Transverse colon (tissue), 4 donors: ENCODE data around the gene BORCS6.

Source experiments
- EP300 ChIP-seq: sonication (generic); formaldehyde crosslinking; IDR thresholded peaks from one replicate; pipeline ENCODE4 v1.6.1; 2017; ENCODE audit warnings: antibody characterized with exemption, low read depth
- POLR2A ChIP-seq: fragments of 450-650 bp; IDR thresholded peaks from one replicate; pipeline ENCODE4 v1.6.1; 2016; ENCODE audit warnings: antibody characterized with exemption, mild to moderate bottlenecking, moderate library complexity
- POLR2AphosphoS5 ChIP-seq, 3 donors: sonication (generic); formaldehyde crosslinking; IDR thresholded peaks; one replicate each; pipeline ENCODE4 v1.6.1; 2016; ENCODE audit warnings: antibody characterized with exemption in 3 of 3
- TF ChIP-seq, protein P1 (sequence below), 5 experiments: fragments of 200-600 bp in 3 of 5; fragments of 450-650 bp in 2 of 5; sonication (generic) in 3 of 5; IDR thresholded peaks; 1 replicate in 2 of 5; 2 replicates in 3 of 5; pipeline ENCODE4 v1.5.1; 2016 to 2017; ENCODE audit warnings: antibody characterized with exemption in 5 of 5, inconsistent platforms in 3 of 5, mild to moderate bottlenecking in 2 of 5, moderate library complexity in 1 of 5

DNA sequence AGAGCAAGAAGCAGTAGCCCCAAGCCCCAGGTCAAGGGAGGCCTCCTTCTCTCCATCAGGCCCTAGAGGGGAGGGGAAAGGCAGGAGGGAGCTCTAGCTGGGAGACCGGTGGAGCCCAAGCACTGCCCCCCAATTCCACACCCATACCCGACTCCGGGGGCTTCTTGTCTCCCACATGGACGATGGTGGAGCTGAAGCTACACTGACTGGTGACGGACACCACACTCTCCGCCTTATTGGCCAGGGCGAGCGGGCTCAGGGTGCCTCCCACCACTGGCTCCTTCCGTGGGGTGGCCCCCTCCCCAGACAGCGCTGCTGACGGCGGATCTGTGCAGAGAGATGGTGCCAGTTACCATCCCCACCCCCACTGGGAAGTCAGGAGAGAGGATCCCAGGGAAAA, 44.2 kb downstream of the BORCS6 start:
- TF ChIP-seq, protein P1, sequence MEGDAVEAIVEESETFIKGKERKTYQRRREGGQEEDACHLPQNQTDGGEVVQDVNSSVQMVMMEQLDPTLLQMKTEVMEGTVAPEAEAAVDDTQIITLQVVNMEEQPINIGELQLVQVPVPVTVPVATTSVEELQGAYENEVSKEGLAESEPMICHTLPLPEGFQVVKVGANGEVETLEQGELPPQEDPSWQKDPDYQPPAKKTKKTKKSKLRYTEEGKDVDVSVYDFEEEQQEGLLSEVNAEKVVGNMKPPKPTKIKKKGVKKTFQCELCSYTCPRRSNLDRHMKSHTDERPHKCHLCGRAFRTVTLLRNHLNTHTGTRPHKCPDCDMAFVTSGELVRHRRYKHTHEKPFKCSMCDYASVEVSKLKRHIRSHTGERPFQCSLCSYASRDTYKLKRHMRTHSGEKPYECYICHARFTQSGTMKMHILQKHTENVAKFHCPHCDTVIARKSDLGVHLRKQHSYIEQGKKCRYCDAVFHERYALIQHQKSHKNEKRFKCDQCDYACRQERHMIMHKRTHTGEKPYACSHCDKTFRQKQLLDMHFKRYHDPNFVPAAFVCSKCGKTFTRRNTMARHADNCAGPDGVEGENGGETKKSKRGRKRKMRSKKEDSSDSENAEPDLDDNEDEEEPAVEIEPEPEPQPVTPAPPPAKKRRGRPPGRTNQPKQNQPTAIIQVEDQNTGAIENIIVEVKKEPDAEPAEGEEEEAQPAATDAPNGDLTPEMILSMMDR (IDR thresholded peaks at IDR 0.05): no peak
- TF ChIP-seq POLR2A (no peak), EP300 (no peak), POLR2AphosphoS5 (IDR thresholded peaks at IDR 0.05) (no peak)
